HG03469 (cell line): Measurements from ENCODE around the gene AP4B1.
A peak's percentile ranks its signal among the peaks of the same experiment; 100 is the strongest.
"Not testable (repeated sequence)": the region's sequence is repeated elsewhere in the genome, so short reads cannot be mapped to it uniquely, and the experiment has no call there.

Experiments
- ATAC-seq: cut with Tn5 transposase; IDR thresholded peaks from one replicate; pipeline ENCODE4 v1.9.1; 2021; ENCODE audit warnings: mild to moderate bottlenecking, moderate library complexity, moderate number of reproducible peaks; ENCODE audit not compliant: unreplicated experiment

Gene AP4B1

DNA sequence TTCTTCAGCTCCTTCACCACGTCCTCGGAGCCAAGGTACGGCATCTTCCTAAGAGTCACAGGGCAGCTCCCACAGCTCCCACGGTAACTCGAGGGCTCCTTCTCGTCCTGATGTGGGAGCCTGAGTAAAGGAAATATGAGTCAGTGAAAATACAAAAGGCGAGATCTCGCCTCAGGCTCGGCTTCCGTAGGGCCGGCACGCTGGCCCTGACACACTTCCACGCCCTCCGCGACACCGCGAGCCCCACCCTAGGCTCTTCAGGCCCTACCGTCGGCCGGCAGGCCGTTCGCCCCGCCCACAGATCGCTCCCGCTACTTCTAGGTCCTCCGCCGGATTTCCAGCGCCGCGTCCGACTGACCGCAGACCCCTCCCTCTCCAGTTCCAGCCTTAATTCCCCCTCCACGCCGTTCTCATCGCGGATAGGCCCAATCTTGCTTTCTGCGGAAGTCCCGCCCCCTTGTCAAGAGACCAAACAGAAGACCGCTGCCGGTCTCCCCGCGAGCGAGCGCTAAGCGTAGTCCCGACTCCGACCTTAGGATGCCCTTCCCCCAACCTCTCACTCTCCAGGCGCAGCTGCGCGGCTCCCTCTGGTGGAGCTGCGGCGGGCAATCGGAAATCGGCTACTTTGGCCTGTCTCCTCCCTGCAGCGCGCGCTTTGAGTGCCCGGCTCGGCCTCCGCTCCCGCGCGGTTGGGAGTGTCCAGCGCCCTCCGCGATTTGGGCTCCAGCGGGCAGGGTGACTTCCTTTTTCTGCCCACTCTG is at the start of gene AP4B1, which contains the start of gene DCLRE1B:
Gene AP4B1, minus strand, starts transcription at position 126 of the 761 bp plus-strand sequence. Its CDS starts 82 bp downstream, at position 44.
Gene DCLRE1B, plus strand, starts transcription at position 653 of the 761 bp plus-strand sequence. CDS start 261 bp downstream, outside the sequence.
- ATAC-seq, result peak; percentile 70

- no peak for ATAC-seq
Observed at GRCh38 chr1:113951719-113952118, 47.1 kb upstream of the AP4B1 start.

GRCh38 chr1:113950908-113951307 is 46.3 kb upstream of the AP4B1 start:
- no peak for ATAC-seq

GRCh38 chr1:113949007-113949406 is 44.4 kb upstream of the AP4B1 start:
- ATAC-seq, result no peak

DNA sequence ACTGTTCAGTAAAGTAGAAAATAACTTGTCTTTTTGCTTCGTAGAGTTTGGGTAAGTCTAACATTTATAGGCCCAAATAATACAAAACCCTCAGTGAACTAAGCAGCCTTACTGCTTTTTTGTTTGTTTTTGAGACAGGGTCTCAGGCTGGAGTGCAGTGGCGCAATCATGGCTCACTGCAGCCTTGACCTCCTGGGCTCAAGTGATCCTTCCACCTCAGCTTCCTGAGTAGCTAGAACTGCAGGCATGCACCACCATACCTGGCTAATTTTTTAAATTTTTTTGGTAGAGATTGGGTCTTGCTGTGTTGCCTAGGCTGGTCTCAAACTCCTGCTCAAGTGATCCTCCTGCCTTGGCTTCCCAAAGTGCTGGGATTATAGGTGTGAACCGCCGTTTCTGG is 43.6 kb upstream of the AP4B1 start:
- not testable (repeated sequence) for ATAC-seq

DNA sequence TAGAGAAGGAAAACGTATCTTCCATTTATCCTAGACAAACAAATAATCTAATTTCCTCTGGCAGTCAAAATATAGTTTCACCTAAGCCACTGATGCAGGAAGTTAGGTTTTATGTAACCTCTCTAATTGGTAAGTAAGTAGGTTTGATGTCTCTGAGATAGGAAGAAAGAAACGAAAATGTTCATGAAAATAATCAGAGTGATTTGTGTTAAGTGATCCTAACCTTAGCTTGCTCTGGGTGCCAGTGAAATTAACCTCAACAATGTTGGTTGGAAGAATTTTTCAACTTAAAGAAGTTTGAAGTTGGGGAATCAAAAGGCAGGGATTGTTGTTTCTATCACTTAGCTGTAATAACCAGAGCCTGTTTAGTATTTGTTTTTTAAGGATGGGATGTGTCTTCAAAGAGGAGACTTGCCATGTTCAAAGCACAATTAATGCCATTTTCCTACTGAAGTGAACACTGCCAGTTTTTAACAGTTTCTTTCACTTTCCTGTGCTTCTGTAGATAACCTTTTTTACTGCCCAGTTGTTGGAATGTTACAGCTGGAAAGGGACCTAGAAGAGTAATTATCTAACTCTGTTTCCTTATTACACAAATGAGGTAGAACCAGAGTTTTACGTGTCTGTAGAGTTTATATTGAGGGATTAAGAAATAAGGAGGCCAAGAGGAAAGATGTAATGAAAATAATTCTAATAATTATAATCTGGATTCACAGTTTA is 42.9 kb upstream of the AP4B1 start:
- ATAC-seq, result no peak

DNA sequence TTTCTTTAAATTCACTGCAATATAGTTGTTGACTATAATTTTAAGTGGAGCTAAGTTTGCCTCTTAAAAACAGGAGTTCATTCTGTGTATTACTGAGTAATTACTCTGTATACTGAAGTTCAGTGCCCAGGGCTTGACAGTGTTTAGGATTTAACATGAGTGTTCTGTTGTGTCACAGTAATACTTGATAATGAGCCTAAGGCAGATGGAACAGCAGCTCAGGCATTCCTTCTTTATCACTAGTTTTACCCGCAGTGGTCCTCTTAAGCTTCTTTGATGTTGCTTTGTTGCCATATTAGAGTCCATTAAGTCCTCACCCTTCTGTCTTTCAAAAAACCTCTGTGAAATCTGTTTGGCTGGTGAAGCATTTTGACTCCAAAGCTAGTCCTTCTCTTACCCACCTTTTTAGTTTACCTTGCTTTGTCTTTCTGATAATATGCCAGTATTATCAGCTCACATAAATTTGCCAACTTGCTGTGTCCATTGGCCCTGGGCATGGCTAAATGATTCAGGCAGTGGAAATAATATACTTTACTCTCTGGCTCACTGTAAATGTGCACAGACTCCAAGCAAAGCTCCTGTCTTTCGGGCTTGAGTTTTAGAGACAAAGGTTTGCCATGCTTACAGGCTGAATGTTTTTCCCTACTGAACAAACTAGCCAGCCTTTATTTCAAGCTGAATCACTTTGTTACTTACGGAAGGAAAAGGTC is 42.2 kb upstream of the AP4B1 start:
- no peak for ATAC-seq

GRCh38 chr1:113946112-113946511 is 41.5 kb upstream of the AP4B1 start:
- no peak for ATAC-seq

GRCh38 chr1:113945329-113945728 is 40.7 kb upstream of the AP4B1 start:
- no peak for ATAC-seq

- no peak for ATAC-seq
Observed at GRCh38 chr1:113943028-113943811, 38.6 kb upstream of the AP4B1 start.

GRCh38 chr1:113942527-113942926 is 37.9 kb upstream of the AP4B1 start:
- ATAC-seq, result no peak

DNA sequence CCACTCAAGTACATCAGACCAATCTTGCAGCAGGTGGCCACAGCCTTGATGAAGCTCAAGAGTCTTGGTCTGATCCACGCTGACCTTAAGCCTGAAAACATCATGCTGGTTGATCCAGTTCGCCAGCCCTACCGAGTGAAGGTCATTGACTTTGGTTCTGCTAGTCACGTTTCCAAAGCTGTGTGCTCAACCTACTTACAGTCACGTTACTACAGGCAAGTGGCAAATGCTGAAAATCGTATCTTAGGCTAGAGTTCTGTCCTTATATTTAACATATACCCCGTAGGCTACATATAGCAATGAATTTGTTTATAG is 36.6 kb upstream of the AP4B1 start:
- ATAC-seq, result no peak

DNA sequence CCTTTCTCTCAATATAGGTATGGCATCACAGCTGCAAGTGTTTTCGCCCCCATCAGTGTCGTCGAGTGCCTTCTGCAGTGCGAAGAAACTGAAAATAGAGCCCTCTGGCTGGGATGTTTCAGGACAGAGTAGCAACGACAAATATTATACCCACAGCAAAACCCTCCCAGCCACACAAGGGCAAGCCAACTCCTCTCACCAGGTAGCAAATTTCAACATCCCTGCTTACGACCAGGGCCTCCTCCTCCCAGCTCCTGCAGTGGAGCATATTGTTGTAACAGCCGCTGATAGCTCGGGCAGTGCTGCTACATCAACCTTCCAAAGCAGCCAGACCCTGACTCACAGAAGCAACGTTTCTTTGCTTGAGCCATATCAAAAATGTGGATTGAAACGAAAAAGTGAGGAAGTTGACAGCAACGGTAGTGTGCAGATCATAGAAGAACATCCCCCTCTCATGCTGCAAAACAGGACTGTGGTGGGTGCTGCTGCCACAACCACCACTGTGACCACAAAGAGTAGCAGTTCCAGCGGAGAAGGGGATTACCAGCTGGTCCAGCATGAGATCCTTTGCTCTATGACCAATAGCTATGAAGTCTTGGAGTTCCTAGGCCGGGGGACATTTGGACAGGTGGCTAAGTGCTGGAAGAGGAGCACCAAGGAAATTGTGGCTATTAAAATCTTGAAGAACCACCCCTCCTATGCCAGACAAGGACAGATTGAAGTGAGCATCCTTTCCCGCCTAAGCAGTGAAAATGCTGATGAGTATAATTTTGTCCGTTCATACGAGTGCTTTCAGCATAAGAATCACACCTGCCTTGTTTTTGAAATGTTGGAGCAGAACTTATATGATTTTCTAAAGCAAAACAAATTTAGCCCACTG is 36.0 kb upstream of the AP4B1 start:
- no peak for ATAC-seq

- no peak for ATAC-seq
Observed at GRCh38 chr1:113938192-113938591, 33.6 kb upstream of the AP4B1 start.

GRCh38 chr1:113937146-113937545 is 32.5 kb upstream of the AP4B1 start:
- no peak for ATAC-seq

GRCh38 chr1:113935970-113936369 is 31.4 kb upstream of the AP4B1 start:
- no peak for ATAC-seq

- ATAC-seq, result no peak
Observed at GRCh38 chr1:113935176-113935575, 30.6 kb upstream of the AP4B1 start.

DNA sequence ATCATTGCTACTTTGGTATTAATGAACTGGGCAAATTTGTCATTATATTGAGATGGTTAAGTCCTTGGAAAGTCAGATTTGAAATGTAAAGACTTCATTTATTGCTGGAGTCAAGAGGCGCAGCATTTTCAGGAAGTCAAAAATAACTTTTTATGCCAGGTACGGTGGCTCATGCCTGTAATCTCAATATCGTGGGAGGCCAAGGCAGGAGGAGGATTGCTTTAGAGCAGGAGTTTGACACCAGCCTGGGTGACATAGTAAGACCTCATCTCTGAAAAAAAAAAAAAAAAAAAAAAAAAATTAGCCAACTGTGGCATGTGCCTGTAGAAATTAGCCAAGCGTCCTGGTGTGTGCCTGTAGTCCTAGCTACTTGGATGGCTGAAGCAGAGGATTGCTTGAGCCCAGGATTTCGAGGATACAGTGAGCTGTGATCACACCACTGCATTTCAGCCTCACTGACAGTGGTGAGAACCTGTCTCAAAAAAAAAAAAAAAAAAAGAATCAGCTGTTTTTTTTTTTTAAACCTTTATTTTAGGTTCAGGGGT is 30.0 kb upstream of the AP4B1 start:
- no peak for ATAC-seq

DNA sequence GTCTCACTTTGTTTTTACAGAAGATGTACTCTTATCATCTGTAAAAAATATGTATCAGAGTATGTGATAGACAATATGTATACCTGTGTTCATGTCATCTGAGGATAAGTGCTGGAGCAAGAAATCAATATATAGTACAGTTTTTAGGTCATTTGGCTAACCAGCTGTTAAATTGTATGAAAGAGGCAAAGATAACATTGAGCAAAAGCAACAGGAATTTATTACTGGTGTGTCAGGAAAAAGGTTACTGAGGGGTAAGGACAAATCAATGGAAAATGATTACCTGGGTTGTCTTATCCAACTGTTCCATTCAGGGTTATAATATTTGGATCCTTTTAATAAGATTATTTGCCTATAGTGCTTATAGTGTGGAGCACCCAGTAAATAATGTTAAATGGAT is 29.4 kb upstream of the AP4B1 start:
- no peak for ATAC-seq

- ATAC-seq, result no peak
Observed at GRCh38 chr1:113931451-113931851, 26.9 kb upstream of the AP4B1 start.
